PC-9 (cell line): ENCODE results near the gene DNAAF1.

ENCODE experiments used
- CTCF ChIP-seq: fragments of 200-600 bp; sonication (generic); conservative IDR thresholded peaks from 2 replicates; pipeline ENCODE4 v1.6.1; 2017; ENCODE audit warnings: mixed run types, antibody characterized with exemption, mild to moderate bottlenecking, moderate library complexity
- EZH2 ChIP-seq: fragments of 200-600 bp; sonication (generic); IDR thresholded peaks from 2 replicates; pipeline ENCODE4 v1.8.0; 2017; ENCODE audit warnings: antibody characterized with exemption, low read depth

DNA sequence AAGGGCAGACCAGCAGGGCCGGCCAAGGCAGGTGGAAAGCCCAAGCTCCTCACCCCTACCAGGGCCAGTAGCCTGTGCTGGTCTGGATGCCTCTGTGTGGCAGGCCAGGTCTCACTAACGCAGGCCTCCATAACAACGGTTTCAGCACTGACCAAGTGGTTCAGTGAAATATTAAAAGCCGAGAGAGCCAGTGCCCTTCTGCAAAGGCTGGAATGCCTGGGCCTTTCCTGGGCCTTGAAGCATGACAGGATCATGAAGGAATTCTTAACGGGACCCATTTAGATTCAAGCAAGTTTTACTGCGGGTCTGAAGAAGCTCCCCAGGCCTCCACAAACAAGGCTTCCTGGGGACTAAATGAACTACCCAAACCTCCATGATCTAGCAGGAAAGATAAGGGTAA lies 62.1 kb downstream of the DNAAF1 start:
- TF ChIP-seq CTCF = no peak
- TF ChIP-seq EZH2 = no peak
